HG03565 (cell line): ENCODE data around the gene DGAT2.
A peak's percentile ranks its signal among the peaks of the same experiment; 100 is the strongest.
"Not testable (repeated sequence)": the region's sequence is repeated elsewhere in the genome, so short reads cannot be mapped to it uniquely, and the experiment has no call there.

Source experiments
- ATAC-seq: cut with Tn5 transposase; IDR thresholded peaks from one replicate; pipeline ENCODE4 v1.9.1; 2021; ENCODE audit warnings: mild to moderate bottlenecking, moderate library complexity; ENCODE audit not compliant: unreplicated experiment

The DGAT2 gene

GRCh38 chr11:75768112-75768908 lies at the start of gene DGAT2:
Gene DGAT2 (plus strand): TSS chr11:75768778. CDS start chr11:75768992, 214 bp downstream.
- ATAC-seq, result peak; percentile 70

- no peak for ATAC-seq
These were observed 49.0 kb upstream of the DGAT2 start for GRCh38 chr11:75719340-75720239.

- ATAC-seq, result no peak
These were observed 47.9 kb upstream of the DGAT2 start for GRCh38 chr11:75720639-75721038.

- no peak for ATAC-seq
These were observed 46.5 kb upstream of the DGAT2 start for GRCh38 chr11:75721852-75722668.

- no peak for ATAC-seq
These were observed 45.9 kb upstream of the DGAT2 start for GRCh38 chr11:75722669-75723042.

GRCh38 chr11:75725547-75726320 lies 42.8 kb upstream of the DGAT2 start:
- ATAC-seq, result no peak

GRCh38 chr11:75728992-75729391 lies 39.6 kb upstream of the DGAT2 start:
- ATAC-seq, result no peak

- ATAC-seq, result no peak
These were observed 37.5 kb upstream of the DGAT2 start for GRCh38 chr11:75731095-75731494.

- no peak for ATAC-seq
These were observed 35.5 kb upstream of the DGAT2 start for GRCh38 chr11:75733071-75733430.

- ATAC-seq, result no peak
These were observed 35.0 kb upstream of the DGAT2 start for GRCh38 chr11:75733431-75734107.

- no peak for ATAC-seq
These were observed 33.9 kb upstream of the DGAT2 start for GRCh38 chr11:75734491-75735180.

- no peak for ATAC-seq
These were observed 33.3 kb upstream of the DGAT2 start for GRCh38 chr11:75735181-75735845.

- no peak for ATAC-seq
These were observed 31.3 kb upstream of the DGAT2 start for GRCh38 chr11:75737314-75737713.

- ATAC-seq, result no peak
These were observed 27.9 kb upstream of the DGAT2 start for GRCh38 chr11:75740681-75741080.

- not testable (repeated sequence) for ATAC-seq
These were observed 25.4 kb upstream of the DGAT2 start for GRCh38 chr11:75743159-75743558.

GRCh38 chr11:75743711-75744563 lies 24.6 kb upstream of the DGAT2 start:
- ATAC-seq, result no peak

- no peak for ATAC-seq
These were observed 22.8 kb upstream of the DGAT2 start for GRCh38 chr11:75745807-75746206.
